ENCODE measurements around the gene ACTN1.

Gene ACTN1

DNA sequence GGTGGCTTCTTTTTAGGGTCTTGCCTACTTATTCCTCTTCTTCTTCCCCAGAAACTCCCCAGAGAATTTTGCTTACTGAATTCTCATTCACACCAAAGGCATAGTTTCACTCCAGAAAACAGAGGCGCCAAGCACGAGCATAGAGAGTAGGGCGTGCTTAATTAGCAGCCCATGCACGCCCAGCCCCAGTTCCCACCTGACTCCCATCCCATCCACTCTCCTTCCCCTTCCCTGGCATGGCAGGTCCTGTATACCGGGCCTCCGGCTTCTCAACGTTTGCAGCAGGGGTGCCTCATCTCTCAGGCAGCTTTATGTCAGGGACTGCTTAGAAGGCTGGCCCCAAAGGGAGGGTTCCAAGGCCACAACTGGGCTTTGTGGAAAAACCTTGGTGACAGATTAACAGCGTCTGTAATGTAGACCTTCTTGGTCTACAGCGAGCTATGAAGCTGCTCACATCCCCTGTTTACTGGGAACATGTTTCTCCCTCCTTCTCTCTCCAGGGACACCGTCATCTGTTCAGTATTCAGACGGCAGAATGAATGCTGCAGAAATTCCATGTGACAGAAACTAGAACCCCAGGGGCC lies 62.7 kb downstream of the ACTN1 start:
- DNase-seq (ENCODE audit: low read depth): no peak

DNA sequence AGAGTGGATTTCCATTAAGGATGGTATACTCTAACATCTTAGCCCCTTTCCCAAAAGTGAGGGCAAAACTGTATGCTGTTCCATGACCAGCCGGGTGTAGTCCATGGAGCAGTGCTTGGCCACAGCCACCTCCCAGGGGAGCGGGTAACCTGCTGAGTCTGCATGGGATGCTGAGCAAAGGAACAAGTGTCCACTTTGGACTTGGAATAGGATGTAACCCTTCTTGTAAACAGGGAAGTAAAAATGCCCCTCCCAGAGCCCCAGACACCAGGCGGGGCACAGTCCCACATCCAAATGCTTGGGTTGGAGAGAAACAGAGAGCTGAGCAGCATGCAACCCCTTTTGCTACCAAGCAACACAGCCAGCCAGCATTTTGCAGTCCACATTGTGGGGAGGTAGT lies 65.6 kb downstream of the ACTN1 start:
- no peak for DNase-seq (ENCODE audit: low read depth)

GRCh38 chr14:68911594-68912227 lies 67.4 kb downstream of the ACTN1 start:
- peak; percentile 72 for DNase-seq (ENCODE audit: low read depth)

DNA sequence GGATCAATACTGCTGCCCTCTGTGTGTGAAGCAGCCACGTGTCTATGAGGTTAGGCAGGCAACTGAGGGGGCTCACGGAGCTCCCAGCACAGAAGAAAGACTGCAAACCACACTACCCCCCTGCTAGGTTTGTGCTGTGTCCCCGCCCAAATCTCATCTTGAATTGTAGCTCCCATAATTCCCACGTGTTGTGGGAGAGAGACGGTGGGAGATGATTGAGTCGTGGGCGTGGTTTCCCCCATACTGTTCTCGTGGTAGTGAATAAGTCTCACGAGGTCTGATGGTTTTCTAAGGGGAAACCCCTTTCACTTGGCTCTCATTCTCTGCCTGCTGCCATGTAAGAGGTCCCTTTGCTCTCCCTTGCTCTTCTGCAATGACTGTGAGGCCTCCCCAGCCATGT lies 68.6 kb downstream of the ACTN1 start:
- no peak for DNase-seq (ENCODE audit: low read depth)

- no peak for DNase-seq (ENCODE audit: low read depth)
Measured at GRCh38 chr14:68908803-68909202, 70.3 kb downstream of the ACTN1 start.

DNA sequence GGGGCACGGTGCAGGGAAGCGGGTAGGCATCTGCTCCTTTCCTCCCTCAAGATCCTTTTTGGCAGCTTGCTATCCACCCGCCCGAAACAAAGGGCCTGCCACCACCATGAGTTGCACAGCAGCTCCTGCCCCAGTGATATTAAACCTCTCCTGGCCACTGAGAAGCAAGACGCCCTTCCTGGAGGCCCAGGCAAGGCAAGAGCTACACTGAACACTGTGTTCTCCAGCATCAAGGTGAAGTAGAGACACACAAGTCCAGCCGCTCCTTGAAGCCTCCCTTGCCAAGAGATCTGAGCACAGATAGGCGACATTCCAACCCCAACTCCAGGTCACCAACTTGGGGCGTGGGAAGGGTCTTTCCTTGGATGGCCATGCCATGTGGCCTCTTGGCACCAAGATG lies 70.9 kb downstream of the ACTN1 start:
- DNase-seq (ENCODE audit: low read depth): no peak

- DNase-seq (ENCODE audit: low read depth): no peak
Measured at GRCh38 chr14:68906439-68906838, 72.7 kb downstream of the ACTN1 start.

- no peak for DNase-seq (ENCODE audit: low read depth)
Measured at GRCh38 chr14:68905107-68905895, 73.8 kb downstream of the ACTN1 start.

GRCh38 chr14:68902357-68902756 lies 76.7 kb downstream of the ACTN1 start:
- DNase-seq (ENCODE audit: low read depth): no peak

DNA sequence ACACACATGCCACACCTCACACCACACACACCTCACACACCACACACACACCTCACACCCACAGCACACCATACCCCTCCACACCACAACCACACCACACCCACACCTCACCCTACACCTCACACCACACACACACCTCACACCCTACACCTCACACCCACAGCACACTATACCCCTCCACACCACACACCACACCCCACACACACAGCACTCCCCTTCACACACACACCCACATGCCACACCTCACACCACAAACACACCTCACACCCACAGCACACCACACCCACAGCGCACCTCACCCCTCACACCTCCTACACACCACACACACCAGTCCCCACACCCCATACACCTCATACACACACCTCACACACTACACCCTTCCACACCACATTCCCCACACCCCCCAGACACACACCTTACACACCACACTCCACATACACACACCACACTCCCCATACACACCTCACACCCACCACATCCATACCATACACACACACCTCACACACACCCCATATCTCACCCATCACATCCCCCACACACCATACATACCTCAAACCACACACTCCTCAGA lies 80.0 kb downstream of the ACTN1 start:
- no peak for DNase-seq (ENCODE audit: low read depth)

DNA sequence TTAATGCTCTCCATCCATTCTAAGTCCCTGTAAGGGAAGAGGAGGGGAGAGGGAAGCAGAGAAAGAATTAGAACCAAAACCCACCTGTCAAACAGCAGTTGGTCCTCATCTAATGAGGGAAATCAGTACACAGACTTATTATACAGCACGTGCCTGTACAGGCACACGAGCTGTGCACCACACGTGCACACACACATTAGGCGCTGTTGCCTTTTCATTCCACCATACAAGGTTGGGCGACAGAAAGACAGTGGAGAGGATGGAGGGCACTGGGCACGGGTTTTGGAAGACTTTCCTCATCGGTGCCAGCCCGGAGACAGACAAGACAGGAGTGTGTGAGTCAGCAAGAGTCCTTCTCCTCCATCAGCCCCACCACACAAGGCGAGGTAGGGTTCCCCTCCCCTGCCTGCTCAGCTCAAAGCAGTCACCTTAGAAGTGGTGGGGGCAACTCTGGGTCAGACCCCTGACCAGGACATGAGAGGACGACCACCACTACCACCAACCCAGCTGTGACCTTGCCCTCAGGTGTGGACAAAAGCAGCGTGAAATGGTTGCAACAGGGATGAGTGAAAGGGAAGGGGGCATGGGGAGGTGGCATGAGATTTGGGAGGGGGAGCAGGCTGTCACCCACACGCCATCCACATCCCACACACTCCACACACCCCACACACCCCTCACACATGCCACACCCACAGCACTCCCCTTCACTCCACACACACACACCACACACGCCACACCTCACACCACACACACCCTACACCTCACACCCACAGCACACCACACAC lies 80.7 kb downstream of the ACTN1 start:
- DNase-seq (ENCODE audit: low read depth): no peak

- no peak for DNase-seq (ENCODE audit: low read depth)
Measured at GRCh38 chr14:68897559-68898155, 81.4 kb downstream of the ACTN1 start.

- no peak for DNase-seq (ENCODE audit: low read depth)
Measured at GRCh38 chr14:68896132-68896531, 83.0 kb downstream of the ACTN1 start.

GRCh38 chr14:68894802-68895703 lies 84.0 kb downstream of the ACTN1 start:
- no peak for DNase-seq (ENCODE audit: low read depth)

DNA sequence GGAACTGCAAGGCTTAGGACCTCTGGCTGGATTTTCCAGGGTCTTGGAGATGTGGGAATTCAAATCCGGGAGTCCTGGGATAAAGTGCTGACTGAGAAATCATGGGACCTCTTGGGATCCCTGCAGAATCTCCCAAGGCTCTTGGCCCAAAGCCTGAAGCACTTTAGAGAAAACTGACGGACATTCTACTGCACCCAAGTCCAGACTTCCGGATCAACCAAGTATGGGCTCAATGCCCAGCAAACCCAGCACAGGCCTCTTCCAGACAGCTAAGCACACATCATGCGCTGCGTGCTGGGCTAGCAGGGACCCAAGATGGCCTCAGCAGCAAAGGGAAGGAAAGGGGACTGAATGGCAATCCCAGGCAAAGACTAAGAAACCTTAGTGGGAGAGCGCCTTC lies 85.0 kb downstream of the ACTN1 start:
- no peak for DNase-seq (ENCODE audit: low read depth)

- DNase-seq (ENCODE audit: low read depth): no peak
Measured at GRCh38 chr14:68893566-68893965, 85.5 kb downstream of the ACTN1 start.

DNA sequence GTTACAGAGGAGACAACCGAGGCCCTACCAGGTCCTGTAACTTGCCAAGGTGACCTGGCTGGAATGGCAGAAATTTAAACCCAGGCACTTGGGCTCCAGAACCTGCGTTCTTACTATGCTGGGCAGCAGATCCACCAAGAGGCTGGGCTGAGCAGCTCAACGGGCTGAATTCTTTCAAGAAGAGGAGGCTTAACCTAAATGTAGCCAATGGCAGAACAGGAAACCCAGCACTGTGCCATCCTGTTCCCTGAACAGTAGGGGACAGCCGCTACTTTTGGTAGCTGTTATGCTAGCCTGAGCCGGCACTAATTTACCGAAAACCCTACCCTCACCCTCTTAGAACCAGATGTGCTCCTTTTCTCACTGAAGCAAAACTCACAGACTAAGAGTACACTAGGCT lies 86.1 kb downstream of the ACTN1 start:
- no peak for DNase-seq (ENCODE audit: low read depth)

- no peak for DNase-seq (ENCODE audit: low read depth)
Measured at GRCh38 chr14:68891851-68892660, 87.0 kb downstream of the ACTN1 start.

- no peak for DNase-seq (ENCODE audit: low read depth)
Measured at GRCh38 chr14:68890173-68890931, 88.8 kb downstream of the ACTN1 start.

All from stimulated activated CD8-positive, alpha-beta memory T cell treated with anti-CD3 and anti-CD28 coated beads, Interleukin-12 subunit alpha, Interleukin-12 subunit beta, amount 100 ng/mL, for 1 hour (primary cell).